Measurements from ENCODE around the gene CA11. TPM values are rescaled to one million over a fixed set of nuclear protein-coding genes. Genes with fewer than 3 reads are reported as not detected.

The CA11 gene
- total and polyA plus RNA-seq, 2 experiments from 2014 or later: 8.8 to 29.7 TPM

GRCh38 chr19:48669903-48670668, 24.1 kb upstream of the CA11 start (continued):
- TF ChIP-seq ZNF462 (CRISPR knock-in tag; IDR thresholded peaks at IDR 0.05) (no peak), CREB1 (CRISPR knock-in tag; IDR thresholded peaks at IDR 0.05; ENCODE audit: low read depth) (no peak), REST (IDR thresholded peaks at IDR 0.05; ENCODE audit: unreplicated experiment) (no peak), NANOG (IDR thresholded peaks at IDR 0.05; ENCODE audit: borderline replicate concordance) (no peak), ZNF114 (CRISPR knock-in tag; IDR thresholded peaks at IDR 0.05) (no peak)

Measured in GM23338 (cell line).